Raji (cell line): ENCODE results near the gene HOXB6.

ENCODE experiments used
- POLR2A ChIP-seq: IDR thresholded peaks from 2 replicates; pipeline ENCODE4 v1.6.1; 2011; ENCODE audit warnings: low read depth, low read length, control low read depth; ENCODE audit not compliant: insufficient read depth

HOXB6 gene

DNA sequence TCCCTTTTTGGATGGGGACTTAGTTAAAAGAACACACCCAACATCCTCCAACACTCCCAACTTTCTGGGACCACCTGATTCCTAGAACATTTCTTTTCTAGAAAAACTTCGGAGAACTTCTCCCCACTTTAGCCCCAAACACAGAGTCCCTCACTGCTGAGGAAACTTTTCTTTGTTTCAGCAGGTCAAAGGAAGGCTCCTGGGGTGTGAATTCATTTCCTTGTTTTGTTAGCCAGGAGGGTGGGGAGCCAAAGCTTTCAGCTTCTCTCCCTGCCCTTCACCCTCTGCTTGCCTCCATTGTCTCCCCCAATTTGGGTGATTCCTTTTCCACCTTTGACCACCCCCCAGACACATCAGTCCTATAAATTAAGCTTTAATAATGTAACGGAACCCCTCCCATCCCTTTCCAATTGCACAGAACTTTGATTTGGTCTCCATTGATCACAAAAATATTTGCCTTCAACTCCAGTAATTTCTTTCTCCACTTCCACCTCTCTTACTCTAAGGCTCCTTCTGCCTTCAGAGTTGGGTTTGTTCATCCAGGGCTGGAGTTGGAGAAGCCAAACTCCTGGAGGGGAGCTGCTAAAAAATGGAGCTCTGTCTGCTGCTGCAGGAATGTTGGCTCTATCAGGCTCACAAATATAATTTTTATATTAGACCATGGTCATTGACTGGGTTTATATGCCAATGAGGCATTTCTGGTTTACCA is 37.0 kb downstream of the HOXB6 start:
- no peak for TF ChIP-seq POLR2A

DNA sequence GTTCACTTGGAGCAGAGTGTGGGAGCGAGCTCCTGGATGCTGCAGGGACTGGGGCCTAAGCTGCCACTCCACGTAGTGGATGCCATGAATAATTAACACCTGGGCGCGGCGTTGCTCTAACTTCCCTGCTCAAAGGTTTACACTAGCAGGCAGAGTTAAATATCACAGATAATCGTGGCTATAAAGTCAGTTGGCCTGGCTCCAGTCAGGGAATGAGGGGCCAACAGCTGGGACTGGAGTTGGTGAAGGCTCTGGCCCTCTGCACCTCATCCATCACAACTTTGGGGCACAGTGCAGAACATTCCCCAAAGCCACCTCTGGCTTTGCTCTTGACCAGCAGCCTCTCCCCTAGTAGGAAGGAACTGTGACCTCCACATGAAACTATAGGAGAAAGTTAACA is 37.6 kb downstream of the HOXB6 start:
- no peak for TF ChIP-seq POLR2A

DNA sequence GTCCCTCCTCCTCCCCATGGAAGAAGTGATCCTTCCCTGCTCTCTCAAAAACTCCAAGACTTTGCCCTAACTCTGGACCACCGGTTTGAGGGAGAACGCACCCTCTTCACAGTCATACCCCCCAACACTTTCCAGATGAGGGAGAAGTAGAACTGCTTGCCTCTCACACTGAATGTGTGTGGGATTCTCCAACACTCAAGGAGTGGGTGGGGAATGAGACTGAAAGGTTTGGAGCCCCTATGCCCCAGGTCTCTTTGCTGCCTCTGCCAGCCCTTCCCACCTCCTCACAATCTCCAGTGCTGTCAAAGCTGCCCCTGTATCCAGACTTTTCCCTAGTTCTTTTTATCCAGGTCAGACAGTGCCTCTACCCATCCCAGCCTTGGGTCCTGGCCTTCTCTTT is 38.1 kb downstream of the HOXB6 start:
- no peak for TF ChIP-seq POLR2A

DNA sequence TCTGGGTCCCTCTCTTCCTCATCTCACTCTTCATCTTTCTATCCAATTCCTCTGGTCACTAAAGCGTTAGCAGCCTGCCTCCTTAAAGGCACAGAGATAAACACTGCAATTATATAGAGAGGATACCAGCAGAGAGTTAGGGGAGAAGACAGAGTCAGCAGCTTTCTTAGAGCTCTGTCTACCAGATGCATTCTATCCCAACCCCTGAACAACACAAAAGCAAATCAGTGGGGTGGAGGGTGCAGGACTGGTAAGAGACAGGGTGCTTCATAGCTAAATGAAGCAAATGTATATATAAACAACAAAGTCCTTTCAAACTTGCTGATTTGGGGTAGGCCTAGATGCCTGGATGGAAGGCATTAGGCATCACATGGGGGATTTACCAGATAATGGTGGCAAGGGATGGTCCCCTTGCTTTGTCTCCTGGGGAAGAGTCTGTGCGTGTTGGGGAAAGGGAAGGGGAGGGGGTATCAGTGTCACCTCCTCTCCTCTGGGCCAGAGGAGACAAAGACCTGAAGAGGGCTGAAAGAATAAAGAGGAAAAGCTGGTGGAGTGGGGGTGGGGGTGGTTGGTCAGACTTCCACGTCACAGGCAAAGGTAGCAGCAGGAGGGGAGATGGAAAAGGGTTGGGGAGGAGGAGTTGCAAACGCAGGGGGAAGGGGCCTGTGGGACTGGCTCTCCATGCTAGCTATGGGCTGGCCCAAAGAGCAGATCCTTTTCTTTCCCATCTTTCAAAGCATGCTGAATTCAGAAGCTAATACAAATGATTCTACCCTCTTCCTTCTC is 38.7 kb downstream of the HOXB6 start:
- TF ChIP-seq POLR2A: no peak

DNA sequence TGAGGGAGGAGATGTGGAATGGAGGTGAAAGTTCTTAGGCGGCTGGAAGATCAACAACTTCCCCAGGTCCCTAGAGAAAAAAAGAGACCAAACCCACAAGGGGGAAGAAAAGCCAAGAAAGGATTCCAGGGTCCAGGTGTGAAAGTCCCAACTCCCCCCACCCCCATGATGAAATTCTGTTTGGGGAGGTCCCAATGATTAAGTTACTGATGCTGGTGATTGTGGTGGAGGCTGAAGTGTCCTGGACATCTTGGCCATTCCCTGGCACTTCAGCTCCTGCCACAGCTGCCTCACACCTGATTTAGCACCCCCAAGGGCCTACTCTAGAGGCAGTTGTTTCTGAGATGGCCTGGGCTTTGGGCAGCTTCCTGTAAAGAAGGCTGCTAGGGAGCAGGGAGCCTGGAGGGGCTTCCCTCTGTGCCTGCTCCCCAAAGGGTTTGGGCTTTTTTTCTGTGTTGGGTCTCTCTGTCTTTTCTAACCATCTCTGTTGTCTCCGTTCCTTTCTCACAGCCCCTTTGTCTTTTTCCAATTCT is 39.7 kb downstream of the HOXB6 start:
- TF ChIP-seq POLR2A: no peak

DNA sequence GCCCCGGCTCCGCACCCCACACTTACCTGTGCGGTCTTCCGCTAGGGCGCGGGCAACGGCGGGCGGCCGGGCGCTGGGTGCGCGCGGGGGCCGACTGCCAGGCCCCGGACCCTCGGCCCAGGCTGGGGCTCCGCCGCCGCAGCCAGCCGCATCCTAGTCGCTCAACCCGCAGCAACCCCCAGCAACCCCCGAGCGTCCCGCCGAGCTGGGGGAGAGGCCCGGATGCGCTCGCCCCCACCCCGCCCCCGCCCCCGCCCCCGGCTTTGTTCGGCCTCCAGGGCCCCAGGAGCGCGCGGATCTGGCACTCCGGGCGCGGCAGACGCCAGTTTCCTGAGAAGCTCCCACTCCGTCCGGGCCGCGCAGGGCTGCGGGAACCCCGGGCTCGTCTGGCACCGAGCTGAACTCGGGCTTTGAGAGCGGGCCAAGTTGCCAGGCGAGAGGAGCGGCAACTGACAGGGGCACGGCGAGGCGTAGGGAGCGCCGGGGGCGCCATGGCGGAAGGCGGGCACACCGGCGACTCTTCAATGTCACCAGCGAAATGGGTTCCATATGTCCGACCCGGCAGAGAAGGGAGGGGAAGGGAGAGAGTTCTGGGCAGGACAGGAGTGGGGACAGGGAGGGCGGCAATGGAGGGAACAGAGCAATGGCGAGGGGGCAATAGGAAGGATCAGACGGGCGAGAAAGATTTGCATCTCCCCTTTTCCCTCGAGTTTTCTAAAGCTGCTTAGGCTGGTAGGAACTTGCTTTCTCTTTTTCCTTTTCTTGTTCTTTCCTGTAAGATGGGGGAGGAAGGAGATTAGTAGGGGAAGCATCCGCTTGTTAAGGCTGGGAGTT is 40.4 kb downstream of the HOXB6 start:
- TF ChIP-seq POLR2A: no peak

DNA sequence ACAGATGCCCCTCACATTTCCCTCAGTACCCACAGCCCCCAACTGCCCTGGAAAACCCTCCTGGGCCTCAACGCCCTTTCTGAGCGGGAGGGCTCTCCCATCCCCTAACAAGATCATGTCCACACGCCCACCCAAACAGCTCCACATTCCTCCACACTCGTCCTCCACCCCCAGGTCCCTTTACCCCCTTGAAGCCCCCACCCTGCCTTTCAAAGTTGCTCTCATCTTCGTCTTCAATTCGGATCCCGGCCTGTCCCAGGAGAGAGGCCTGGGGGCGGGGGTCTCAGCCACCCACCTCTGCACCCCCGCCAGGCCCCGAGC is 41.0 kb downstream of the HOXB6 start:
- TF ChIP-seq POLR2A: no peak

DNA sequence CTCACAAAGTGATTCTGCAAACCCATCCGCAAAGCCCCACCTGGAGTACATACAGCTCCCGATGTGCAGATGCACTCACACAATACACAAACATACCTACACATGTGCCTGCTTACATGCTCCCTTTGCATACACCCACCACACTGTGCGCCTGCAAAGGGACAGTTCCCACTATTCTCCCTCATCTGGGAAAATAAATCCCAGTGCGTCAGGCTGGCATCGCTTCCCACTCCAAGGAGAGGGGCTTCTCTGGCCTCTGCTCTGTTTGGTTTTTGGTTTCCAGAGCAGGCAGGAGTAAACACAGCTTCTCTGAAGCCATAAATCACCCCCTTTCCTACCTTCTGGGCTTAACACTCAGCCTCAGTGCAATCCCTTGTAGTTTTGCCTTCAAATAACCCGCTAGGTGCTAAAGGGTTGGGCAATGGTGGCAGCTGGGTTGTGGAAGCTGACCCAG is 41.4 kb downstream of the HOXB6 start:
- TF ChIP-seq POLR2A: no peak

DNA sequence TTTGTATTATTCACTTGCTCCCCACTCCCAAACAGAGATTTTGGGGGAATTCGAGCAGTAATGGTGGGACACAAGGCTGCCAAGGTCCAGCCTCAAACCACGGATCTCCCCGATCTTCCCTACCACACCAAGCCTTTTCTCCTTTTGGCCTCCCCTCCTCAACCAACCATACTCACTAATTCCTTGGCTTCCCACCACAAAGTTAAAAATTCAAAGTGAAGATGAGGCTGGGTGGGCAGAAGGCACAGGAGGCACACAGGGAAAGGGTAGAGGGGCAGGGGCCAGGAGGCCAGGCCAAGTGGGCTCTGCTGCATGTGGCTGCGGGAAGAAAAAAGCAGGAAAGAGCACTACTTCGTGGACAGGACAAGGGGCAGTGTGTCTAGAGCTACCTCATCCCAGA is 41.9 kb downstream of the HOXB6 start:
- no peak for TF ChIP-seq POLR2A

DNA sequence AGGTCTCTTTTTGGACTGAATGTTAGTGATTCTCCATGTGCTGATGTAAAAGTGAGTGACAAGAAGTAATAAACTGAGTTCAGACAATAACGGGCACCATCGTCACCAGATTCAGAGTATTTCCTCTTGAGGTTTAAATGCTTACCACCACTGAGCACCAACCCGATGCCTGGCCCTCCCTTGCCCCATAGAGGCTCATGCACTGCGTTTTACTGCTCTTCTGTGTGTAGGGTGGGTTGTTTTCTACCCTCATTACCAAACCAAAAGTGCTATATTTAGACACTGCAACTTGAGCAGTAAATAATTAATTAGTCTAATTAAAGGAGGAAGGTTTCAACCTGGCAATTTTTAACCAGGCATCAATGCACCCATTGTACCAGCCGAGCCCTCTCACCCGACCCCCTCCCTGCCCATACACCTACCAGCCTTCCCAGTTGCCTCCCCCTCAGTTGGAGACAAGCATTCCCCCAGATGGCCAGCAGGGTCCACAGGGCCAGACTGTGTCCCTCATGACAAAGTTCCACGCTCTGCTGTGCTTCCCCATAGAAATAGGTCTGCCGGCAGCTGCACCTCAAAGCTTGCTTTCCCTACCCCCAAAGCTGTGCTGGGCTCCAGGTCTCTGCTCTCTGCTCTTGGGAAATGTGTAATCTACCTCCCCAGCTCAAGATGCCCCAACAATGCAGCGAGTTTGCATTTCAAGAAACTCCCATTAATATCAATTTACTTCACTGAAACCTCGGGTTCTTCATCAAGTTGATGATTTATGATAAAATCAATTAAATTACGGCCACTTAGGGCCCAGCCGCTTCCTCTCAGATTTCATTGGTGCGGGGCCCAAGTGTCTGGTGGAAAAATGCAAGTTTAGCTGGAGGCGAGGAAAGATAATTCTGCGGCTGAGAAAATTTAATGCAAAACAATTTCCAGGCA is 42.6 kb downstream of the HOXB6 start:
- no peak for TF ChIP-seq POLR2A

DNA sequence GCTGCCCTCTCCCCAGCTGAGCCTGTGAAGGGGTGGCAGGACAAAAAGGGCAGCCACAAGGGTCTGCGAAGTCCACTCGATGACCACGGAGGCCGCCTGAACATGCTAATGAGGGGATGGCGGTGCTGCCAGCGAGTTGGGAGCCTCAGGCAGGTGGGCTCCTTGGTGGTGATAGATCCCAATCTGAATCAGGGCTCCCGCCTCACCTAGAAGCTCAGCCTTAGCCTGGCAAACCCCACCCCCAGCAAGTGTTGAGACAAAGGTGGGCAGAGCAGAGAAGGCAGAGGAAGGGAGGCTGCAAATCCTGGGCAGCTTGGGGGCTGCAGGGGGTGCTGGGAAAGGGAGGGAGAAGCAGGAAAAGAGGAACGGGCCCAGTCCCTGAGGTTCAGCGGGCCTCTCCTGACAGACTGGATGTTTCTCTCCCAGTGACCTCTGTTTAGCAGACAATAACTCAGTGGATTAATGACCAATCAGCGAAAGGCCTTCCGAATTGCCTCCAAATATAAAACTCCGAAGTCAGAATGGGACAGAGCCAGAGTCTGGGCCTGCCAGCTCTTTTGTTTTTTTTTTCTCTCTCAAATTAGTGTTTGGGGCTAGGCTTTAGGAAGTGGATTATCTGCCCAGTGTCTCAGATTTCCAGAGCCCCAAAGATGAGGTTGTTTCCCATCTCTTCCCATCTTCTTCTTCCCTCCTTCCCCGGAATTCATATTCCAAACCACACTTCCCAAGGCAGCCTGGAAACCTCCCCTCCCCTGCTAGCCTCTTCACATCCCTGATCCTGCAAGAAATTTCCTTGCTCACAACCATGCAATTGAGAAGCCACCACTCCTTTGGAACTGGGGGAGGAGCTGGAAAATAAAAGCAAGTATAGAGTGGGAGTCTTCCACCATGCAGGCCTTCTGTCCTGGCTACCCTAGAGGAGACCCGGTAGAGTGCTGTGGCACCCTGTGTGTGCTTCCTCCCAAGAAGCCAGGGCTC is 44.7 kb downstream of the HOXB6 start:
- no peak for TF ChIP-seq POLR2A

DNA sequence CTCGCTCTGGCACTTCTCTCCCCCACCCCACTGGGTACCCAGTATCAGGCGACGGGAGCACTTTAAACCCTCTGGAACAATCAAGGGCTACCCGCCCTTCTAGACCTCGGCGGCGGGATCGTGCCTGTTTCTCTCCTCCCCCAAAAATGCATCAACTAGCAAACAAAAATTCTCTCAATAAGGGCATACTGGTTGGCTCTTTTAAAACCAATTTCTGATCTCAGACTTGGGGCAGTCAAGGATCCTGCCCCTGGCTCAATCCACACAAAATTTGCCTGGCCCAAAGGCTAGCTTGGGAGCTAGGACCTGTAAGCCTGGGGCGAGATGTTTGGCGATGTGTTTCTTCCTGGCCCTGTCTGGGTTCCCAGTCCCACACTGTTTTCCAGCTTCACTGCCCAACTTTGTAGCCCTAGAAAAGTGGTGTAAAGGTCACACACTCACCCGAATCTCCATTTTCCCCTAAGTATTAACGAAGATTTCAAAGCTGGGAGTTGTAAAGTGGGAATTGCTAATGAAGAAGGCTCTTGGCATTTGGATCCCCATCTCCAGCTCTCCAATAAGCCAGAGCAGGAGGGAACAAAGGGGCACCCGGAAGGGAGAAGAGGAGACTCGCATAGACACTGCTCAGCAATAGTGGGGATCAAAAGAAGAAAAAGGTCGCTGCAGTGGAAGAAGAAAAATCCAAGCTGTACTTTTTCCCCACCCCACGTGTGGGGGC is 45.5 kb downstream of the HOXB6 start:
- no peak for TF ChIP-seq POLR2A

DNA sequence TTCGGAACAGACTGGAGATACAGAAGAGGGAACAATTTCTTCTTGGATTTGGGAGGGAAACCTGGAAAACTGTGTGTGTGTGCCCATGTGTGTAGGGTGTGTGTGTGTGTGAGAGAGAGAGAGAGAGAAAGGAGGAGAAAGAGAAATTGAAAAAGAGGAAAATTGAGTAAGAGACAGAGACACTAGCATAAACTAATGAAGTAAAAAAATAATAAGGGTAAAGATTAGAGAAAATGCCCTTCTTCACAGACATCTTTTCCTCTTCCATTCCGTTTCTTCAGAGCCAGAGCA is 46.0 kb downstream of the HOXB6 start:
- TF ChIP-seq POLR2A: no peak
